HG02588 (cell line): ENCODE measurements around the gene CDCP2.
"Not testable (repeated sequence)": the region's sequence is repeated elsewhere in the genome, so short reads cannot be mapped to it uniquely, and the experiment has no call there.

ENCODE experiments used
- ATAC-seq: cut with Tn5 transposase; IDR thresholded peaks from one replicate; pipeline ENCODE4 v1.9.1; 2021; ENCODE audit warnings: mild to moderate bottlenecking, moderate library complexity; ENCODE audit not compliant: unreplicated experiment

CDCP2 gene

GRCh38 chr1:54094730-54095105, 58.1 kb downstream of the CDCP2 start:
- not testable (repeated sequence) for ATAC-seq

DNA sequence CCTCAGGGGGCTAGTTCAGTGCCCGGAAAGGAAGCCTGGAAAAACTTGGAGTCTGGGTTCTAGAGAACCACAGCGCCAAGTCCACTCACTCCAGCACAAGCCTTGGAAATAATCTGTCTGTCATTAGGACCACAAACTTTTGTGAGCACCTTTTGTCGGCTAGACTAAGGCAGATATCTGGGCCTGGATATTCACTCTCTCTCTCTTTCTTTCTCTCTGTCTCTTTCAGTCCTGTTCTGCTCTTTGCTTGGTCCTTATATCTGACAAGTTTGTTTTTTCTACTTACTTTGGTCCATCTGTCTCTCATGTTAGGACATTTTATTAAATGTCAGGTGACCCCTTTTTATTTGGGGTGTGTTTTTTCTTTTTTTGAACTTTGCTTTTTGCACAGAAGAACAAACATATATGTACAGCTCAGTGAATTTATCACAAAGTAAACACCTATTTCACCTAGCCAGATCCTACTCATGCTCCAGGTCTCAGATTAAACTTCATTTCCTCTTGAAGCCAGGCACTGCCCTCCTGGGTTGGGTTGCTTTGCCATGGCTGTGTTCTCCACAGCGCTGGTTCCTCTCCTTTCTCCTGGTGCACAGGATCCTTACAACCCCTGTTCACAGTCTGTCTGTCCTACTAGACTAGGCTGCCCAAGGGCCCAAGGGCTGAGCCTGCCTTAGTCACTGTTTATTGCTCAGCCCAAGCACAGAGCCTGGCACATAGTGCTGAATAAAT, 58.6 kb downstream of the CDCP2 start:
- no peak for ATAC-seq

DNA sequence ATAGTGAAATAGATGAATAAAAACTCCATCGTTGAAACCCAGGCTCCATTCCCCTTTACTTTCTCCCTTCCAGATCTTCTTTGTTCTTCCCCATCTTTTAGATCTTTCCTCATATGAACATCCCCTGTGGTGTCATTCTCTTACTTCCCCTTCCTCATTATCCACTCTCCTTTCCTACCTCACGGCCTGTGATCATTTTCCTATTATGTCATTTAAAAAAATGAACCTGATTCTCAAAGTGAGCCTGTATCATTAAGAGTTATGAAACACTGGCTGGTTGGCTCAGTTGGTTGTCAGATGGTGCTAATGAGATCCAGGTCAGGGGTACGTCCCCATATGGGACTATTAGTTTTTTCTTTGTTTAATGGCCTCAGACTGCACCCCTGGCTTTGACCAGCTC, 61.1 kb downstream of the CDCP2 start:
- ATAC-seq: no peak

DNA sequence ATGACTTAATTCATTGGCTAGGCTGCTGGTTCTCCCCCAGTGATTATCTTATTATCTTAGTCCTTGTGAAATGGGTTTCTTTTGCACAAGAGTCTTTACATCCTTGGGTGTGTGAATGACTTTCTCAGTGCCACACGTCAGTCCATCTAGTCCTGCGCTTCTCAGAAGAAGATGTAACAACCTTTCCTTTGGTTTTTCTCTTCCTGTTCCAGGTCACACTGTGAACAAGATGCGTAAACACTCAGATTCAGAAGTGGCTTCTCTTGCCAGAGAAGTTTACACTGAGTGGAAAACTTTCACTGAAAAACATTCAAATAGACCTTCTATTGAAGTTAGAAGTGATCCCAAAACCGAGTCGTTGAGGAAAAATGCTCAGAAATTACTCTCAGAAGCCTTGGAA, 64.4 kb downstream of the CDCP2 start:
- no peak for ATAC-seq

GRCh38 chr1:54086754-54087153, 66.0 kb downstream of the CDCP2 start:
- no peak for ATAC-seq

- no peak for ATAC-seq
Observed at GRCh38 chr1:54084794-54085193, 68.0 kb downstream of the CDCP2 start.
